Vagina (tissue), 2 donors: ENCODE data around the gene MTX1.

Experiments used
- POLR2A ChIP-seq, 2 donors: fragments of 450-650 bp; IDR thresholded peaks; one replicate each; pipeline ENCODE4 v1.6.1; 2017; ENCODE audit warnings: antibody characterized with exemption in 2 of 2, mild to moderate bottlenecking in 2 of 2, moderate library complexity in 2 of 2
- POLR2AphosphoS5 ChIP-seq, 2 donors: sonication (generic); formaldehyde crosslinking; IDR thresholded peaks; one replicate each; pipeline ENCODE4 v1.9.0; 2017; ENCODE audit warnings: antibody characterized with exemption in 2 of 2, mild to moderate bottlenecking in 2 of 2, low read depth in 1 of 2; ENCODE audit not compliant: insufficient read depth in 1 of 2
- TF ChIP-seq, protein P1 (sequence below), 3 experiments: fragments of 450-650 bp in 2 of 3; fragments of 200-600 bp in 1 of 3; sonication (generic) in 1 of 3; IDR thresholded peaks; one replicate each; pipeline ENCODE4 v1.5.1; 2017 to 2019; ENCODE audit warnings: antibody characterized with exemption in 3 of 3, mild to moderate bottlenecking in 2 of 3, moderate library complexity in 2 of 3

DNA sequence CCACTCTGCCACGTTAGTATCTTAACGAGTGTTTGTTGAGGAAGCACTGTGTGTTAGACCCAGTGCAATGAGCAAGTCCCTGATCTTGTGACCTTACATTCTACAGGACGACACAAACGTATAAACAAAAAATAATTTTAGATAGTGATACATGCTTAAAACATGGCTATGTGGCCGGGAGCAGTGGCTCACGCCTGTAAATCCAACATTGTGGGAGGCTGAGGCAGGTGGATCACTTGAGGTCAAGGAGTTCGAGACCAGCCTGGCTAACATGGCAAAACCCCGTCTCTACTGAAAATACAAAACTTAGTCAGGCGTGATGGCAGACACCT, 19.6 kb downstream of the MTX1 start:
- TF ChIP-seq, protein P1, sequence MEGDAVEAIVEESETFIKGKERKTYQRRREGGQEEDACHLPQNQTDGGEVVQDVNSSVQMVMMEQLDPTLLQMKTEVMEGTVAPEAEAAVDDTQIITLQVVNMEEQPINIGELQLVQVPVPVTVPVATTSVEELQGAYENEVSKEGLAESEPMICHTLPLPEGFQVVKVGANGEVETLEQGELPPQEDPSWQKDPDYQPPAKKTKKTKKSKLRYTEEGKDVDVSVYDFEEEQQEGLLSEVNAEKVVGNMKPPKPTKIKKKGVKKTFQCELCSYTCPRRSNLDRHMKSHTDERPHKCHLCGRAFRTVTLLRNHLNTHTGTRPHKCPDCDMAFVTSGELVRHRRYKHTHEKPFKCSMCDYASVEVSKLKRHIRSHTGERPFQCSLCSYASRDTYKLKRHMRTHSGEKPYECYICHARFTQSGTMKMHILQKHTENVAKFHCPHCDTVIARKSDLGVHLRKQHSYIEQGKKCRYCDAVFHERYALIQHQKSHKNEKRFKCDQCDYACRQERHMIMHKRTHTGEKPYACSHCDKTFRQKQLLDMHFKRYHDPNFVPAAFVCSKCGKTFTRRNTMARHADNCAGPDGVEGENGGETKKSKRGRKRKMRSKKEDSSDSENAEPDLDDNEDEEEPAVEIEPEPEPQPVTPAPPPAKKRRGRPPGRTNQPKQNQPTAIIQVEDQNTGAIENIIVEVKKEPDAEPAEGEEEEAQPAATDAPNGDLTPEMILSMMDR (IDR thresholded peaks at IDR 0.05) = no peak
- no peak for TF ChIP-seq POLR2AphosphoS5 (IDR thresholded peaks at IDR 0.05; ENCODE audit: insufficient read depth in 1 of 2, low read depth in 1 of 2)
- TF ChIP-seq POLR2A (IDR thresholded peaks at IDR 0.05) = no peak
